HK-2 (cell line): ENCODE measurements around the gene ARIH1.
"Not testable (repeated sequence)": the region's sequence is repeated elsewhere in the genome, so short reads cannot be mapped to it uniquely, and the experiment has no call there.

Source experiments
- DNase-seq: peaks from one replicate; pipeline ENCODE4 v3.0.0-alpha.2; 2018; ENCODE audit not compliant: unreplicated experiment

The ARIH1 gene, protein sequence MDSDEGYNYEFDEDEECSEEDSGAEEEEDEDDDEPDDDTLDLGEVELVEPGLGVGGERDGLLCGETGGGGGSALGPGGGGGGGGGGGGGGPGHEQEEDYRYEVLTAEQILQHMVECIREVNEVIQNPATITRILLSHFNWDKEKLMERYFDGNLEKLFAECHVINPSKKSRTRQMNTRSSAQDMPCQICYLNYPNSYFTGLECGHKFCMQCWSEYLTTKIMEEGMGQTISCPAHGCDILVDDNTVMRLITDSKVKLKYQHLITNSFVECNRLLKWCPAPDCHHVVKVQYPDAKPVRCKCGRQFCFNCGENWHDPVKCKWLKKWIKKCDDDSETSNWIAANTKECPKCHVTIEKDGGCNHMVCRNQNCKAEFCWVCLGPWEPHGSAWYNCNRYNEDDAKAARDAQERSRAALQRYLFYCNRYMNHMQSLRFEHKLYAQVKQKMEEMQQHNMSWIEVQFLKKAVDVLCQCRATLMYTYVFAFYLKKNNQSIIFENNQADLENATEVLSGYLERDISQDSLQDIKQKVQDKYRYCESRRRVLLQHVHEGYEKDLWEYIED

DNA sequence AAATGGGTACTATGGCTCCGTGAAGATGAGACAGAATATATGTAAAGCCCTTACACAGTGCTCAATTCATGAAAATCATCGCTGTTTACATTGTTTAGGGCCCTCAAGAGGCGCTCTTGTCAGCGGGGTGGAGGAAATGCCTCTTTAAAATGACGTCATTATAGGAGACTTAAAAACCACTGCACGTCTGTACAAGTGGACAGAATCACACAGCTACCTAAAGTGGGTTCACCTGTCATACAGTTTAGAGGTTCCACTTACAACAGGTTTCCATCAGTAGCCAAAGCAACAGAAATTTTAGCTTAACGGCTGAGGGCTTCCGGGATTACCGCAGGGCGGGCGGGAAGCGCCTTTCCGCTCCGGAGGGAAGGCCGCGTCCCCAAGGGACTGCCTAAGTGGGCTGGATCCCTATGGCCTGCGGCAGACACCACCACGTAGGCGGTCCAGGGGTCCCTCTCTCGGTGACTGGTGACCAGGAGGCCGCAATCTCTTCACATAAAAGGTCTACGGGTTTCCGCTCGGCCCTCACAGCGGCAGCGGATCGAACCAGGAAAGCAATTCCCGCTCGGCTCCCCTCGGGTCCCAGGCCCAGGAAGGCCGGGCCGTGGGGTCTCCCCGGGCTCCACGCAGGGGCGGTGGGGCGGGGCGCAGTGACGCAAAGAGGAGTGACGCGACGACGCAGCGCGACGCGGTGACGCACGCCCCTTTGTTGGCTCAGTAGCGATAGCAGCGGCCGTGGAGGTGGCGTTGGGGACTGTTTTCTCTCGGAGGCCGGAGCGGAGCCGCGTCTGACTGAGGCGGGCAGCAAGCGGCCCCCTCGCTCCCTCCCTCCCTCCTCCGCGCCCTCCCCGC, at the start of gene ARIH1:
Gene ARIH1, plus strand, starts transcription at position 717 of the 852 bp plus-strand sequence. CDS start 310 bp downstream, outside the sequence.
- peak; percentile 92 for DNase-seq

DNA sequence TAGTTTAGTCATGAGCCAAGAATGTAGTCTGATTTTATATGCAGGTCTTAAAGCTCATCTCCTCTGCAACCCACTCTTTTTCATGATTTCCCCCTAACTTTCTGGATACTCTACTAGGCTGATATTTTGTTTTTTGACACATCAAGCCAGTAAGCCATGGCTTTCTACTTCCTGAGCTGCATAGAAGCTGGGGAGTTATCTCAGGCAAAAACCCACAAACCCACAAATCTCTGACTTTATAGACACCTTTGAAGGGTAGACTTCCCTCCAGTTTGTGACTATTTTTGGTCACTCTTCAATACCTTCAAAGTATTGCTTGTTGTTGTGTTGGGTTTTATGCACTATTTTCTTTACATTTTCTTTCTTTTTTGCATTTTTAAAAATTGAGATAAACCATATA, 47.4 kb upstream of the ARIH1 start:
- DNase-seq, result no peak

DNA sequence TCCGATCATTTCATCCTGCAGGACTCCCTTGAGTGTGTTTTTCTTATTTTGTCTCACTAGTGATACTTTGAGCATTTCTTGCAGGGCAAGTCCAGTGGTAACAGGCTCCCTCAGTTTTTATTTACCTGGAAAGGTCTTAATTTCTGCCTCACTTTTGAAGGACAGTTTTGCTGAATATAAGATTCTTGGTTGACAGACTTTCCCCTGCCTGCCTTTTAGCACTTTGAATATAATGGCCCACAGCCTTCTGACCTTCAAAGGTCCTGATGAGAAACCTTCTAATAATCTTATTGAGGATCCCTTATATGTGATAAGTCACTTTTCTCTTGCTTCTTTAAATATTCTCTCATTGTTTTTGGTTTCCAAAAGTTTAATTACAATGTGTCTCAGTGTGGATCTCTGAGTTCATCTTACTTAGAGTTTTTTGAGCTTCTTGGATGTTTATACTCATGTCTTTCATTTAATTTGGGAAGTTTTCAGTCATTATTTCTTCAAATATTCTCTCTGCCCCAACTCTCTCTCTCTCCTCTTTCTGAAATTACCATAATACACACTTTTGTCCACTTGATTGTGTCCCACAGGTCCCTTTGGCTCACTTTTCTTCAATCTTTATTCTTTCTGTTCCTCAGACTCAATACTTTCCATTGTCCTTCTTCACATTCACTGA, 36.3 kb upstream of the ARIH1 start:
- no peak for DNase-seq

DNA sequence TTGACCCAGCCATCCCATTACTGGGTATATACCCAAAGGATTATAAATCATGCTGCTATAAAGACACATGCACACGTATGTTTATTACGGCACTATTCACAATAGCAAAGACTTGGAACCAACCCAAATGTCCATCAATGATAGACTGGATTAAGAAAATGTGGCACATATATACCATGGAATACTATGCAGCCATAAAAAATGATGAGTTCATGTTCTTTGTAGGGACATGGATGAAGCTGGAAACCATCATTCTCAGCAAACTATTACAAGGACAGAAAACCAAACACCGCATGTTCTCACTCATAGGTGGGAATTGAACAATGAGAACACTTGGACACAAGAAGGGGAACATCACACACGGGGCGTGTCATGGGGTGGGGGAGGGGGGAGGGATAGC, 31.3 kb upstream of the ARIH1 start:
- not testable (repeated sequence) for DNase-seq

DNA sequence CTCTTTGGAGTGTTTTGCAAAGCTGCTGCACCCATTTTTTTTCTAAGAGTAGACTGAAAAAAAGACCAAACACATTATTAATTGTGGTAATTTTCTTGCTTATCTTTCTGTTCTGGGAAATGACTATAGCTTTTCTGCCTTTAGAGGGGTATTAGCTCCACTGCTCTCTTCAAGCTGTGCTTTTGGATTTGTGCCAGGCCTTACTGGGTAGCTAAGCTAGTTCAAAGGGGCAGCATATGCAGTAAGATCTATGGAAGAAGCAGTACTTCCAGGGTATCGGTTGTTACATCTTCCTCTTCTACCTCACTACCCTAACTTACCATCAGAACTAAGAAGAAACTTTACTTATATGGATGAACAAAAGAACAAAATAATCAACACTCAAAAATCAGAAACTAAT, 28.7 kb upstream of the ARIH1 start:
- DNase-seq, result no peak

DNA sequence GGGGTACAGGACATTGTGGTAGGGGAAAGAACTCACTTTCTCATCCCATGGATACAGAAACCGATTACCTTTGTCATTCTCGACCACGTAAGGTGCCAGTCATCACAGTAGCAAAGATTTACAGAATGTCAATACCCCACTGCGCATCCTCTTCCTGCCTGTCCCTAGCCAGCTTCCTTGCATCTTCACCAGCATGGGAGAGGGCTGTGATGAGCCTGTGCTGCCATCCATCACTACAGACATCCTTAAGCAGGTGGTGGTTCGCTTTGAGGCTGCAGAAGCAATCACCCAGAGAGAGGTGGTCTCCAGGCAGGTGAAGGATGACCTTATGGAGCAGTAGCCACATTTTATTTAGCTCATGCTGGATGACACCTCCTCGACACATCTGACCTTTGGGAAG, 23.3 kb upstream of the ARIH1 start:
- DNase-seq, result no peak

DNA sequence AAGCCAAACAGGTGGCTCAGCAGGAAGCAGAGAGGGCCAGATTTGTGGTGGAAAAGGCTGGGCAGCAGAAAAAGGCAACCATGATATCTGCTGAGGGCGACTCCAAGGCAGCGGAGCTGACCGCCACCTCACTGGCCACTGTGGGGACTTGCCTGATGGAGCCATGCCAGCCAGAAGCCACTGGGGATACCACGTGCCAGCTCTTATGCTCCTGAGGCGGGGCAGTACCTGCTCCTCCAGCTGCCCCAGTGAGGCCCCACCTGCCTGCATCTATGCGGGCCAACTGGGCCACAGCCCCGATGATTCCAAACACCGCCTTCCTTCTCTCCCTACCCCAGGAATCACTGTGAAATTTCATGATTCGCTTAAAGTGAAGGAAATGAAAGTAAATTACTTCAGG, 22.9 kb upstream of the ARIH1 start:
- DNase-seq, result no peak

DNA sequence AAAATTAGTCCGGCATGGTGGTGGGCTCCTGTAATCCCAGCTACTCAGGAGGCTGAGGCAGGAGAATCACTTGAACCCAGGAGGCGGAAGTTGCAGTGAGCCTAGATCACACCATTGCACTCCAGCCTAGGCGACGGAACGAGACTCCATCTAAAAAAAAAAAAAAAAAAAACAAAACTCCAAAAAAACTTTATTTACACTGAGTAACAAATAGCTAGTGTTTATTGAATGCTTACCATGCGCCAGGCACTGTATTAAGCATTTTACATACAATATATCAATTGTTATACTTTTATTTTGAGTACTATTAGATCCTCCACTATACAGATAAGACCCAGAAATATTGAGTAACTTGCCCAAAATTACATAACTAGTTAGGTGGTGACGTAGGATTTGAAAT, 17.4 kb upstream of the ARIH1 start:
- no peak for DNase-seq

DNA sequence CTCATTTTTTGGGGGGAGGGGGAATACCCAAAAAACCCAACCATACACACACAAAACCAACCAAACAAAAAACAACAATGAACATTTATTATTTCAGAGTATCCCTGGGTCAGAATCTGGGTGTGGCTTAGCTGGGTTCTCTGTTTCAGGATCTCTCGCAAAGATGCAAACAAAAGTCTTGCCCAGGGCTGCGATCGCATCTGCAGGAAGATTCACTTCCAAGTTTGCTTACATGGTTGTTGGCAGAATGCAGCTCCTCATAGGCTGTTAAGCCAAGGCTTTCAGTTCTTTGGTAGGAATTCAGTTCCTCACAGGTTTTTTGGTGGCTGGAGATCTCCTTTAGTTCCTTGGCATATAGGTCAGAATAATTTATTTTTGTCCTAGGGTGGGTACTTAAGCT, 13.7 kb upstream of the ARIH1 start:
- DNase-seq, result no peak

DNA sequence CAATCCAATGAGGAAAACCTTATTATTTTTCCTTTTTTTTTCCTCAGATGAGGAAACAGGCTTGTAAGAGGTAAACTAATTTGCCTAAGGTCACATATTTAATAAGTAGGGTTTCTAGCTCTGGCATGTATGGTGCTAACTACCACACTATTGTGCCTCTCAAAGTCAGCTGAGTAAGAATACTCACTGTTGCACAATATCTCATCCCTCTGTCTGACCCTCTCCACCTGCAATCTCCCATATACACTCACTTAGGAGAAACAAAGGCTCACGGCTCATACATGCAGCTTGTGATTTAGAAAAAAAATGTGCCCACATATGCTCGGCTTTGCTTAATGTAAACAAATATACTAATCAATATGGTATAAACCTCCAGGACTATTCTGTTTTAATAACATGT, 10.4 kb upstream of the ARIH1 start:
- DNase-seq, result no peak

DNA sequence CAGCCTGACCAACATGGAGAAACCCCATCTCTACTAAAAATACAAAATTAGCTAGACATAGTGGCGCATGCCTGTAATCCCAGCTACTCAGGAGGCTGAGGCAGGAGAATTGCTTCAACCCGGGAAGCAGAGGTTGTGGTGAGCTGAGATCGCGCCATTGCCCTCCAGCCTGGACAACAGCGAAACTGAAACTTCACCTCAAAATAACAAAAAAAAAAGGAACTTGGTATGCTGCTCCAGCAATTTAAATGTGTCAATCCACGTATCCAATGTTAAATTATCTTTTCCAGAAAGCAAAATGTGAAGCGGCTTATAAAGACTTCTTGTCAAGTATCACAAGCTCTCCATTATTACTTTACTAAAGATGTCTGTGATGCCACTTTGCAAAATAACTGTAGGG, 9.9 kb upstream of the ARIH1 start:
- no peak for DNase-seq

DNA sequence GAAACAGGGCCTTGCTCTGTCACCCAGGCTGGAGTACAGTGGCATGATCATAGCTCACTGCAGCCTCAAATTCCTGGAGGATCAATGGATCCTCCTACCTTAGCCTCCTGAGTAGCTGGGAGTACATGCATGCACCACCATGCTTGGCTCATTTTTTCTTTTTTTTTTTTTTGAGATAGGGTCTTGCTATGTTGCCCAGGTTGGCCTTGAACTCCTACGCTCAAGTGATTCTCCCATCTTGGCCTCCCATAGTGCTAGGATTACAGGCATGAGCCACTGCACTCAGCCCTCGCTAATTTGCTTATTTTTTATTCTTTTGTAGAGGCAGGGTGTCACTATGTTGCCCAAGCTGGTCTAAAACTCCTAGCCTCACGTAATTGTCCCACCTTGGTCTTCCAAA, 6.0 kb upstream of the ARIH1 start:
- no peak for DNase-seq

DNA sequence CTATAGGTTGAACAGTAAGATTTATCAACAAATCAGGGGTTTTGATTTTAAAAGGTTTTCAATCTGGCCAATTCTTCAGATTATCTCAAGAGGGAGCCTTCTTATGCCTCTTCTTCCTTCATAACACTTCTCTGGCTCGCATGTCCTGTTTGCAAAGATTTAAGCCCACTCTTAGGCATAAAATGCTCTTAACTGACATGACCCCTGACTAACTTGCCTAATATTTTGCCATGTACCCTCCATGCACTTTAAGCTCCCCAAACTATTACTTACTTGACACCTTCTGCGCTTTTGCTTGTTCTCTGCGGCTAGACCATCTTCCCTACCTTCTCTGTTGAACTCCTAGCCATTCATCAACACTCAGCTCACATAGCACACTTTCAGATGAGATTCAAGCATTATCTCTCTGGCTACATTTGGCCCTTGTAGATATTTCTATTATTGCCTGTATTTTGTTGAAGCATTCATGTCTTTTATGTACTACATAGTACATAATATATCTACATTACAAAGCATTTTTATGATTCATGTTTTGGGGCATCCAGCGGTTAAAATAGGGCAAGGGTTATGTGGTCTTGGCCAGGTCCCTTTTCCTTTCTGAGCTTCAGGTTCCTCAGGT, 1.0 kb upstream of the ARIH1 start:
- DNase-seq, result no peak

DNA sequence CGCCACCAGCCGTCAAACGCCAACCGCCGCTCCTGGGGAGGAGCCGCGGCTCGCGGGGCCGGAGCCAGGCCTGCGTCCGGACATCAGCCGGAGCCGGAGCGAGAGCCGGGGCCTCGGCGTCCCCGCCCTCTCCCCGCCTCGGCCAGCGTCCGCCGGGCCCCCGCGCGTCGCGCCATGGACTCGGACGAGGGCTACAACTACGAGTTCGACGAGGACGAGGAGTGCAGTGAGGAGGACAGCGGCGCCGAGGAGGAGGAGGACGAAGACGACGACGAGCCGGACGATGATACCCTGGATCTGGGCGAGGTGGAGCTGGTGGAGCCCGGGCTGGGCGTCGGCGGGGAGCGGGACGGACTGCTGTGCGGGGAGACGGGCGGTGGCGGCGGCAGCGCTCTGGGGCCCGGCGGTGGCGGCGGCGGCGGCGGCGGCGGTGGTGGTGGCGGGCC, 359 bp downstream of the ARIH1 start:
- DNase-seq, result no peak

DNA sequence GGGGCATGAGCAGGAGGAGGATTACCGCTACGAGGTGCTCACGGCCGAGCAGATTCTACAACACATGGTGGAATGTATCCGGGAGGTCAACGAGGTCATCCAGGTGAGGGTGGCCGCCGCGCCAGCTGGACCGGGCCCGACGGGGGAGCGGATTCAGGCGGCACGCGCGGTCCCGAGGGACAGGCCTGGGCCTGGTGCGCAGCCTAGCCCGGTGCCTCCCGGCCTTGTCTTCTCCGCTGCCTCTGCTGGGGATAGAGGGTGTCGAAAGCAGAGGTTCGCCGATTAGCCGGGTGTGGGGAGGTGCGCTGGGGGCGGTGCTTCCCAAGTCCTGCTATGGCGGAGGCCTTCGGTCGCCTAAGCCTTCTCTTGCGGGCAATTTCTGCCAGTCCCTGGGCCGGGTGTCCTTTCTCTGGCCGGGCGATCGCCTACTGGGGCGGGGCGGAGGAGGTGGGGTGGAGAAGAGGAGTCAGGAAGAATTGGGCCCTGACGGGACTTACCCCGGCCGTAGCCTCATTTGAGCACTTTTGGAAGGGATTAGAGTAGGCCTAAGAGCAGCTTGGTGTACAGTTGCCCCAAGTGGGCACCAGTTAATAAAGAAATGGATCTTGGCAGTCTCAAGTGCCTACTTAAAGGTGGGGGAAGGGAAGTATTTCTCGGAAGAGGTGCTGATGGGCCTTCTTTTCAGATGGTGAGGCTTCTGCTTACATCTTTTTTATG, 940 bp downstream of the ARIH1 start:
- peak; percentile 69 for DNase-seq

DNA sequence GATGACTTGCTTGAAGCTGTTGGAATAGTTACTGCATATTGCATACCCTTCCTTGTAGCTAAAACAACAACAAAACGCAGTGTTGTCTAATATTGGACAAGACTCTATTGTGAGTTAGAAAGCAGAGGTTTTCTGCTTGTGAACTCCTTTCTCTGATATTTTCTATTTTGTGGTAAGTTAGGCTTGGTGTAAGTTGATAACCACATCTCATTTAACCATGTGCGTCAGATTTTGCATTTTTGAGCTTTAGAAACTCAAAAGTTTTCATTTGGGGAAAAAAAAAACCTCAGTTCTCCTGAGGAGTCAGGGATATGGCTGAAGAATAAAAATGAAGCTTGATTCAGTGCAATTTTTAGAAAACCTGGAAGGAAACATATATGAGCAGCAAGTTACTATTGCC, 1.5 kb downstream of the ARIH1 start:
- DNase-seq, result no peak

DNA sequence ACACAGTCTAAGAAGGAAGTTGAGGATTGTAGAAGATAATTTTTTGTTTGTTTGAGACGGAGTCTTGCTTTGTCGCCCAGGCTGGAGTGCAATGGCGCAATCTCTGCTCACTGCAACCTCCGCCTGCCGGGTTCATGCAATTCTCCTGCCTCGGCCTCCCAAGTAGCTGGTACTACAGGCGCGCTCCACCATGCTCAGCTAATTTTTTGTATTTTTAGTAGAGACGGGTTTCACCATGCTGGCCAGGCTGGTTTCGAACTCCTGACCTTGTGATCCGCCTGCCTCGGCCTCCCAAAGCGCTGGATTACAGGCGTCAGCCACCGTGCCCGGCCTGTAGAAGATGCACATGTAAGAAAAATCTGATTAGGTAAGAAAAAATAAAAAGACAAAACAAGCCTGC, 2.2 kb downstream of the ARIH1 start:
- not testable (repeated sequence) for DNase-seq

DNA sequence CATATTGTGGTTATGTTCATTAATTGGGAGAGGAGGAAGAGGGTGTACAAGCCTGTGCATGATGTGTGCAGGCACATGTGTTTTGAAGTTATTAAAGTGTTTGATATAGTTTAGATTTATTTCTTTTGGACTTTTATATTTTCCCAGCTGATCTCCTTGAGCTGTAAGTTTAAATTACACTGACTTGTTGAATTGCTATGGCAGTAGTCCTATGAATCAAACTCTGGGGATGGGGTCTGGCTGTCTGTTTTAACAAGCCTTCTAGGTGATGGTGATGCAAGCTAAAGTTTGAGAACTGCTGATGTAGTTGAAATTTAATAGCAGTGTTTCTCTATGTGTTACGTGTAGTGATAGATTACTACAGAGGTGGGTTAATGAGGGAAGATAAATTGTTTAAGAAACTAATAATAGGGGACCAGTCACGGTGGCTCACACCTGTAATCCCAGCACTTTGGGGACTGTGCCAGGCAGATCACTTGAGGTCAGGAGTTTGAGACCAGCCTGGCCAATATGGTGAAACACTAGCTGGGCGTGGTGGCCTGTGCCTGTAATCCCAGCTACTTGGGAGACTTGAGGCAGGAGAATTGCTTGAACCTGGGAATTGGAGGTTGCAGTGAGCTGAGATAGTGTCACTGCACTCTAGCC, 7.0 kb downstream of the ARIH1 start:
- DNase-seq, result no peak

DNA sequence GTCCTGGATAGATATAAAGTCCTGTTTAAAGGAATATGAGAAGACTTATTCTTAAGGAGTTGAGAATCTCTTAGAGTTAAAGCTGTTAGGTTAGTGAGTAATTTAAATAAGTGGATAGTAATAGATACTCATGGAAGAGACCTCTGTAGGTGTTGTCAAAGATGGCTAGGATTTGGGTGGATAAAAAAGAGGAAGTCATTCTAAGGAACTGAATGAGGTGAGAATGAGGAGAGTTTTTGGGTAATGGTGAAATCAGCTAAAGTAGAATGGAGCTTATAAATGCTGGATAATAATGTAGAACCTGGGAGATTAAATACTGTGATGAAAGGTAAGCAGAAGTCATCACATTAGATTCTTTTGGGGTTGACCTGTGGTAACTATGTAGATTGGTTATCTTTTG, 8.1 kb downstream of the ARIH1 start:
- no peak for DNase-seq

DNA sequence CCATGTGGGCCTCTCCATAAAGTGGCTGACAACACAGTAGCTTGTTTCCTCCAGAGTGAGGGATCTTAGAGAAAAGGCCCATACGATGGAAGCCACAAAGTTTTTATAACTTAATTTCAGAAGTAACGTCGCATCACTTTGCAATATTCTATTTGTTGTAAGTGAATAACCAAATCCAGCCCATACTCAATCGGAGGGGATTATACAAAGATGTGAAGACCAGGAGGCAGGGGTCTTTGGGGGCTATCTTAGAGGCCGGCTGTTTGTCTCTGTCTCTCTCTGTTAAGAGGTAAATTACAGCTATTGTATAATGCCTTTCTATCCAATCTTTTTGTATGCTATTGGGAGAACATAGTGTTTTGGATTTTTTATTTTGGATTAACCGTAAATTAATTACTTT, 9.1 kb downstream of the ARIH1 start:
- no peak for DNase-seq

DNA sequence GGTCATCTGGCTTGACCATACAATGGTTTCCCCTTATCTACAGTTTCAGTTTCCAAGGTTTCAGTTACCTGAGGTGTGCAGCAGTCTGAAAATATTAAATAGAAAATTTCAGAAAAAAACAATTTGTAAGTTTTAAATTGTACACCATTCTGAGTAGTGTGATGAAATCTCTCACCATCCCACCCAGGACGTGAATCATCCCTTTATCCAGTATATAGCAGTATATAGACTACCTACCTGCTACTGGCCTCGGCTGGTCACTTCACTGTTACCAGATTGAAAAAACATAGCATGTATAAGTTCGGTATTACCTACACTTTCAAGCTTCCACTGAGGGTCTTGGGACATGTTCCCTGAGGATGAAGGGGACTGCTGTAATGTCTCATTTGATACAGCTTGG, 12.0 kb downstream of the ARIH1 start:
- DNase-seq, result no peak
